Measurements from ENCODE around the gene RXRG. TPM values are rescaled to one million over a fixed set of nuclear protein-coding genes. Genes with fewer than 3 reads are reported as not detected.

RXRG gene
- polyA plus RNA-seq, 1 of the 3 experiments (the other 2 are of a cell fraction) = not detected

GRCh38 chr1:165487921-165488320, 43.0 kb upstream of the RXRG start:
- no peak overlapping the region for H3K4me3 ChIP-seq (ENCODE audit: low read depth in 2 of 2, low read length in 1 of 2)
- no peak overlapping the region for H3K4me2 ChIP-seq
- H3K27ac ChIP-seq (ENCODE audit: low read depth in 2 of 2, low read length in 1 of 2) = no peak overlapping the region
- DNase-seq = no peak
- no peaks in the 10 kb centered on the region for H4K20me1 ChIP-seq (ENCODE audit: insufficient read depth)
- TF ChIP-seq RXRA (IDR thresholded peaks at IDR 0.05; ENCODE audit: borderline replicate concordance, low read depth) (no peak), FOXJ3 (CRISPR knock-in tag; IDR thresholded peaks at IDR 0.05) (no peak), EZH2phosphoT487 (IDR thresholded peaks at IDR 0.05; ENCODE audit: borderline replicate concordance, low read depth) (no peak), IRF3 (IDR thresholded peaks at IDR 0.05; ENCODE audit: low read depth, low read length) (no peak), GATA2 (CRISPR knock-in tag; IDR thresholded peaks at IDR 0.05) (no peak), TAF1 (IDR thresholded peaks at IDR 0.05; ENCODE audit: borderline replicate concordance, low read depth, low read length) (no peak)
- H3K27me3 ChIP-seq (ENCODE audit: insufficient read depth) = no peaks in the 10 kb centered on the region
- no peaks in the 10 kb centered on the region for H3K9me3 ChIP-seq
- peaks cover 0 to 6% of the 10 kb centered on the region in 2 experiments; a peak in 1 of 4 replicates for H3K4me1 ChIP-seq (ENCODE audit: control insufficient read depth in 1 of 2, insufficient read depth in 2 of 2, low read depth in 1 of 2, low read length in 1 of 2)
- 0% methylated on average over 1 of the region's 1 CpG for WGBS (ENCODE audit: low lambda C conversion rate)
- no peaks in the 10 kb centered on the region for H3K9me2 ChIP-seq
- no peaks in the 10 kb centered on the region for H3F3A ChIP-seq (replicated peaks; ENCODE audit: insufficient read depth)
- CTCF ChIA-PET = interaction anchor here (1.1 to 1.4 kb wide), 2 partner anchors 12 to 105 kb away, joined by 3 to 4 read pairs; no protein-coding TSS in a partner anchor
- H3K9ac ChIP-seq = no peak overlapping the region
- H3K79me2 ChIP-seq (ENCODE audit: insufficient read depth) = no peaks in the 10 kb centered on the region
- no peaks in the 10 kb centered on the region for H3K36me3 ChIP-seq (replicated peaks in 1 of 2; ENCODE audit: control insufficient read depth in 1 of 2, insufficient read depth in 2 of 2, low read length in 1 of 2)
- POLR2A ChIA-PET = no interaction called here
- no peak overlapping the region for H2AFZ ChIP-seq (ENCODE audit: low read depth)

- CTCF ChIA-PET = interaction anchor here (0.7 to 1.4 kb wide), 2 partner anchors 13 to 106 kb away, joined by 3 to 4 read pairs; no protein-coding TSS in a partner anchor
- WGBS (ENCODE audit: low lambda C conversion rate) = 48% methylated on average over 3 of the region's 3 CpGs
- TF ChIP-seq POLR2AphosphoS5 (IDR thresholded peaks at IDR 0.05; ENCODE audit: low read depth, low read length) (no peak), JUND (IDR thresholded peaks at IDR 0.05) (no peak), REST (IDR thresholded peaks at IDR 0.05; ENCODE audit: low read depth, low read length) (no peak), MEF2A (IDR thresholded peaks at IDR 0.05; ENCODE audit: borderline replicate concordance, low read depth) (no peak), SMC3 (IDR thresholded peaks at IDR 0.05; ENCODE audit: low read depth, low read length) (no peak), TCF12 (IDR thresholded peaks at IDR 0.05) (no peak), ELF1 (IDR thresholded peaks at IDR 0.05) (no peak), EZH2phosphoT487 (IDR thresholded peaks at IDR 0.05; ENCODE audit: borderline replicate concordance, low read depth) (no peak), CTCF (IDR thresholded peaks at IDR 0.05) (no peak), CHD2 (IDR thresholded peaks at IDR 0.05; ENCODE audit: low read length, partially characterized antibody) (no peak), USF2 (IDR thresholded peaks at IDR 0.05; ENCODE audit: borderline replicate concordance, low read depth, low read length) (no peak)
- POLR2A ChIA-PET = no interaction called here
- H3K9me3 ChIP-seq = no peaks in the 10 kb centered on the region
- no peaks in the 10 kb centered on the region for H3K79me2 ChIP-seq (ENCODE audit: insufficient read depth)
- H3K36me3 ChIP-seq (replicated peaks in 1 of 2; ENCODE audit: control insufficient read depth in 1 of 2, insufficient read depth in 2 of 2, low read length in 1 of 2) = no peaks in the 10 kb centered on the region
- H3K27me3 ChIP-seq (ENCODE audit: insufficient read depth) = no peaks in the 10 kb centered on the region
- H3K27ac ChIP-seq (ENCODE audit: low read depth in 2 of 2, low read length in 1 of 2) = no peak overlapping the region
- H2AFZ ChIP-seq (ENCODE audit: low read depth) = no peak overlapping the region
- peaks cover 0 to 4% of the 10 kb centered on the region in 2 experiments; a peak in 1 of 4 replicates for H3K4me1 ChIP-seq (ENCODE audit: control insufficient read depth in 1 of 2, insufficient read depth in 2 of 2, low read depth in 1 of 2, low read length in 1 of 2)
- H3K4me3 ChIP-seq (ENCODE audit: low read depth in 2 of 2, low read length in 1 of 2) = no peak overlapping the region
- H3K9ac ChIP-seq = no peak overlapping the region
- H4K20me1 ChIP-seq (ENCODE audit: insufficient read depth) = no peaks in the 10 kb centered on the region
- no peak overlapping the region for H3K4me2 ChIP-seq
- DNase-seq = no peak
- H3F3A ChIP-seq (replicated peaks; ENCODE audit: insufficient read depth) = no peaks in the 10 kb centered on the region
- no peaks in the 10 kb centered on the region for H3K9me2 ChIP-seq
Observed at GRCh38 chr1:165486663-165487062, 41.7 kb upstream of the RXRG start.
